PFSK-1 (cell line): ENCODE results near the gene UPB1. TPM values are rescaled to one million over a fixed set of nuclear protein-coding genes. Genes with fewer than 3 reads are reported as not detected.
A peak's percentile ranks its signal among the peaks of the same experiment; 100 is the strongest.

Source experiments
- FOXP2 ChIP-seq: optimal IDR thresholded peaks from 2 replicates; pipeline ENCODE3; 2011; ENCODE audit warnings: borderline replicate concordance, control low read depth, inconsistent platforms; ENCODE audit not compliant: insufficient read depth; ENCODE audit errors: extremely low read length, extremely low read depth
- POLR2AphosphoS5 ChIP-seq: IDR thresholded peaks from 2 replicates; pipeline ENCODE4 v1.6.1; 2012; ENCODE audit warnings: low read depth, mild to moderate bottlenecking, control low read depth, low read length, moderate library complexity
- REST ChIP-seq, 2 experiments: IDR thresholded peaks; 2 replicates each; pipeline versions ENCODE4 v1.6.1 to v1.8.0; 2011 to 2012; ENCODE audit warnings: low read depth in 2 of 2, low read length in 2 of 2, control low read depth in 1 of 2, inconsistent platforms in 1 of 2, mild to moderate bottlenecking in 1 of 2, moderate library complexity in 1 of 2; ENCODE audit not compliant: insufficient read depth in 1 of 2
- SIN3A ChIP-seq: IDR thresholded peaks from 2 replicates; pipeline ENCODE4 v1.6.1; 2012; ENCODE audit warnings: mild to moderate bottlenecking, low read length, moderate library complexity, borderline replicate concordance; ENCODE audit not compliant: insufficient read depth
- TAF1 ChIP-seq: IDR thresholded peaks from 2 replicates; pipeline ENCODE4 v1.6.1; 2012; ENCODE audit warnings: low read length, control low read depth, borderline replicate concordance; ENCODE audit not compliant: insufficient read depth
- polyA plus RNA-seq: library from polyadenylated mRNA; unstranded; fragments of >200 nt; gene quantifications from one replicate; pipeline ENCODE4 v1.2.1, GENCODE V29; 2012; ENCODE audit warnings: low read depth, missing spikeins; ENCODE audit not compliant: insufficient read length

Gene UPB1
- not detected for polyA plus RNA-seq

DNA sequence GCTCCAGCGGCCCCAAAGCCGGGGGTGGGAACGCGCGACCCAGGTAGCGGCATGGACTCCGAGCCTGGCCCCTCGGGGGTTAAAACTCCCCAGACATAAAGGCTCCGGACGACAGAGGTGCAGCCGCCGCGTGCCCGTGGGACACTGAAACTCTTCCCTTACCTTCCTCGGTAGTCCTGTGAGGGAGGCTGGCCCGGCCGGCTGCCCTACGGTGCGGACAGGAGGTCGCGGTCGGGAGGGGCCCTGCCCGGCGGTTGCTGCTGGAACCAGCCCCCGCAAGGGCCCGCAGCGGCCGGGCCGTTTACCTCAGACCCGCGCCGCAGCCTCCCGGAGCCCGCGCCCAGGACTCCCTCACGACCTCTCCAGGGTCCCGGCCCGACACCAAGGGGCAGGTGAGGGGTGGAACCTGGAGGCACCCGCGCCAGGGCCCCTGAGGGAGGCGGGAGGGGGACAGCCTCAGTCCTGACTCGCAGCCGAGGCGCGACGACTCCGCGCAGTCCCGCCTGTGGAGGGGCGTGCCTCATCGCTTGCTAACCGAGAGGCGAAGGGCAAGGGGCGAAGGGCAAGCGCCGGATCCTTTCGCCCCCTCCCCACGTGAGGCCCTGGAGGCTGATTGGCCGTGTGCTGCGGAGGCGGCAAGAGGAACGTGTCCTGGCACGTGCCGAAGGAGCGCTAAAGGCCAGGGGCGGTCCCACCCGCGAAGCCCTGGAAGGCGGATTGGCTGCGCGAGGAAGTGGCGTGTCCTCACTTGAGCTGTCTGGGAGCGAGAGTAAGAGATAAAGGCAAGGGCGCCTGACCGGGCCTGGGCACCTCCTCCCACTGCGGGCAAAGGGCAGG, at the start of gene UPB1:
Gene UPB1, plus strand, starts transcription at position 805 of the 837 bp plus-strand sequence. CDS start 72 bp downstream, outside the sequence.
- TF ChIP-seq REST (IDR thresholded peaks at IDR 0.05; ENCODE audit: insufficient read depth in 1 of 2, low read depth in 2 of 2, low read length in 2 of 2): no peak
- TF ChIP-seq SIN3A: no peak
- no peak for TF ChIP-seq TAF1
- no peak for TF ChIP-seq POLR2AphosphoS5
- no peak for TF ChIP-seq FOXP2

DNA sequence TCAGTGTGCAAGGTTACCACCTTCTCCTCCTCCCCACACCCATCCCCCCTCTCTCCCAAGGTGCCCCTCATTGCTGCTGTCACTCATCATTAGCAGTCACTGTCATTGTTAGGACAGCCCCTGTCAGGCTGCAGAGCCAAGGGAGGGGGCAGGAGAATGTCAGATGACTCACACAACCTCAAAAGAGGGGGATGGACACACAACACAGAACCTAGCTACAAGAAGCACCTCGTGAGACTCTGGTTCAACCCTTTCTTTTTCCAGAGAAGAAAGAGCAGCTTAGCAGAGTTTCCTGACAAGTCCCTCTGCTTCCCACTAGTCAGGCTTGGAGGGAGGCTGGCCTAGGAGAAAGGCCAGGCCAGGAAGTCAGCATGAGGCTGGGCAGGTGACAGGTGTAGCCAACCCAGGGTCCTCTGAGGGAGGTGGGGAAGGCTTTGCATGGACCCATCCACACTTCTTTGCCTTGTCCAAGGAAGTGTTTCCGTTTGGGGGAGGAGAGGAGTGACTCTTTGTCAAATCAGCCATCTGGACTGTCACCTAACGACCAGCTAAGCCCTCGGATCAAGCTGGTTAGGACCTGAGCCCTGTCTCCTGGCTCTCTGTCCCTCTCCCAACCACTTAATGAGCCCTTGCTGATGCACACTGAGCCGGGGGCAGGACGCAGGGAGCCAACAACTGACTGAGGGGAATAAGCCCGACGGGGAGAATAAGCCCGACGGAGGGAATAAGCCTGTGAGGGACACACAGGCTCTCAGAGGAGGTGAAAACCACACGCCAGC, 49.5 kb upstream of the UPB1 start:
- TF ChIP-seq REST (IDR thresholded peaks at IDR 0.05; ENCODE audit: insufficient read depth in 1 of 2, low read depth in 2 of 2, low read length in 2 of 2) (no peak), FOXP2 (peak; percentile 6)

- TF ChIP-seq REST (IDR thresholded peaks at IDR 0.05; ENCODE audit: insufficient read depth in 1 of 2, low read depth in 2 of 2, low read length in 2 of 2): no peak
- no peak for TF ChIP-seq FOXP2
- TF ChIP-seq POLR2AphosphoS5: no peak
- no peak for TF ChIP-seq TAF1
- TF ChIP-seq SIN3A: no peak
Observed at GRCh38 chr22:24446260-24446611, 48.9 kb upstream of the UPB1 start.

DNA sequence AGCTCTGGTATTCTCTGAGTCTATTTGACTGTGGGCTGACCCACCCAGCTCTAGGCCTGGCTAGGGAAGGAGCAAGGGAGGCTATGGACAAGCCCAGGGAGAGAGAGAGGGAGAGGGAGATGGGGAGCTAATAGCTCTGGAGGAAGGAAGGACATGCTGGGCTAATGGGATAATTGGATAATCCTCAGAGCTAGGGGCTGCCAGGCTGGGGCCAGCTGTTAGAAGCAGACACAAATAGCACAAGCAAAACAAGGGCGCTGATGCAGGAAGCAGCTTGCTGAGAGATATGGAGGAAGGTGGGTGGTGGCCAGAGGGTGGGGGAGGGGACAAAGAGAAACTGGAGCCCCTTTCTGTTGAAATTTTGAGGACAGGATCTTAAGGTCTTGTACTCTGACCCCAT, 44.5 kb upstream of the UPB1 start:
- TF ChIP-seq SIN3A (no peak), FOXP2 (no peak), REST (IDR thresholded peaks at IDR 0.05; ENCODE audit: insufficient read depth in 1 of 2, low read depth in 2 of 2, low read length in 2 of 2) (no peak), POLR2AphosphoS5 (no peak), TAF1 (no peak)
